ENCODE results near the gene DYNC1LI2. TPM values are rescaled to one million over a fixed set of nuclear protein-coding genes. Genes with fewer than 3 reads are reported as not detected.

DYNC1LI2 gene
- total and polyA plus RNA-seq, 2 of the 8 experiments (the other 6 are each of a cell fraction or from before 2014, with no cell fraction given): 35.0 to 70.8 TPM

DNA sequence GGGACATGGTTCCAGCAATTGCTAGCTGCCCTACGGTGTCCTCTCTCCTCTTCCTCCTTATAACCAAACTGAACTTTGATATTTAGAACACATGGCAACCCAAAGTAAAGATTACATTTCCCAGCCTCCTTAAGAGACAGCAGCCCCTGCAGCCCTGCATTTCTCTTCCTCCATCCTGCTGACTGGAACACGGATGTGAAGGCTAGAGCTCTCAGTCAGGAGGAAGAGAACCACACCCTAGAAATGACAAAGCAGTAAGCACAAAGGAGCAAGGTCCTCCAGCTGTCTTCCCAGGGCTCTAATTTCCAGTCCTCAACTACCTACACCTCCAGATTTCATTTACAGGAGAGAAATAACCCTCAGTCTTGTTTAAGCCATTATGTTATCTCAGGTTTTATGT, 10.9 kb downstream of the DYNC1LI2 start:
- no peak overlapping the region for H2AK5ac ChIP-seq (ENCODE audit: low read depth, low read length)
- no peak overlapping the region for H3K23ac ChIP-seq (ENCODE audit: insufficient read length)
- H3K36me3 ChIP-seq (ENCODE audit: control insufficient read depth in 2 of 4, insufficient read depth in 4 of 4, low read length in 3 of 4): peaks cover 11 to 82% (median 52%) of the 10 kb centered on the region in 4 experiments
- H3K18ac ChIP-seq (ENCODE audit: extremely low read depth, low read length): no peak overlapping the region
- no peaks in the 10 kb centered on the region for H3K9me3 ChIP-seq (ENCODE audit: insufficient read depth in 2 of 2, low read depth in 1 of 2, low read length in 1 of 2)
- no peak overlapping the region for H2BK120ac ChIP-seq (replicated peaks; ENCODE audit: low read depth, low read length)
- H4K91ac ChIP-seq (replicated peaks; ENCODE audit: insufficient read length, low read length): no peak overlapping the region
- no peak for DNase-seq (ENCODE audit: low read depth in 1 of 2, low spot score in 2 of 2)
- 67% methylated on average over 2 of the region's 2 CpGs; no CpG with 5 or more reads in 1 of the 2 experiments for WGBS, 2 experiments (ENCODE audit: extremely low coverage in 1 of 2, insufficient coverage in 1 of 2, insufficient read length in 1 of 2, insufficient replicate concordance in 2 of 2, low coverage in 1 of 2, low lambda C conversion rate in 2 of 2, missing lambda C conversion rate in 1 of 2)
- no peak overlapping the region for H2BK20ac ChIP-seq (ENCODE audit: low read length)
- no peak overlapping the region for H3K4ac ChIP-seq (replicated peaks; ENCODE audit: insufficient read length, low read depth, low read length)
- POLR2A ChIA-PET (ENCODE audit: partially characterized antibody): interaction anchor here (1.0 to 6.6 kb wide), 5 partner anchors 10 to 72 kb away, joined by 3 to 57 read pairs (median 3); partner anchors contain the start of gene DYNC1LI2
- H4K20me1 ChIP-seq (replicated peaks in 1 of 2; ENCODE audit: control insufficient read depth in 1 of 2, insufficient read depth in 2 of 2, low read length in 2 of 2): peaks cover 6 to 16% of the 10 kb centered on the region in 2 experiments
- H2AFZ ChIP-seq (ENCODE audit: low read length): no peak overlapping the region
- no peak overlapping the region for H3K4me3 ChIP-seq (ENCODE audit: extremely low read depth in 1 of 4, insufficient read depth in 2 of 4, low read depth in 3 of 4, low read length in 4 of 4)
- H3K79me1 ChIP-seq (ENCODE audit: low read depth, low read length): peaks cover 8% of the 10 kb centered on the region
- no peak overlapping the region for H2BK15ac ChIP-seq (ENCODE audit: low read length)
- 0 out of 4 replicates have a peak overlapping the region, but pooled peaks of 1 of the 2 experiments have one; percentile 36 for H3K4me2 ChIP-seq (ENCODE audit: insufficient read depth in 1 of 2, low read depth in 2 of 2, low read length in 2 of 2)
- CTCF ChIA-PET (ENCODE audit: partially characterized antibody): interaction anchor here (0.6 to 11.3 kb wide), 21 partner anchors 8 to 167 kb away, joined by 3 to 170 read pairs (median 4); partner anchors contain the start of gene DYNC1LI2
- H2BK12ac ChIP-seq (ENCODE audit: low read depth, low read length): no peak overlapping the region
- no peak overlapping the region; a peak in 1 of 7 replicates for H3K9ac ChIP-seq (replicated peaks in 1 of 4; ENCODE audit: extremely low read depth in 1 of 4, low read depth in 3 of 4, low read length in 3 of 4)
- no peak overlapping the region for H4K5ac ChIP-seq (ENCODE audit: insufficient read length, low read depth, low read length)
- H3K56ac ChIP-seq (replicated peaks; ENCODE audit: insufficient read length, low read depth, low read length): no peak overlapping the region
- FAIRE-seq: no peak
- no peak overlapping the region for H4K8ac ChIP-seq (ENCODE audit: extremely low read depth, insufficient read depth, low read length)
- H3K23me2 ChIP-seq (ENCODE audit: low read depth, low read length): no peaks in the 10 kb centered on the region
- no peak overlapping the region for H2BK5ac ChIP-seq (ENCODE audit: low read depth, low read length)
- no peaks in the 10 kb centered on the region for H3K27me3 ChIP-seq (replicated peaks in 1 of 4; ENCODE audit: control insufficient read depth in 3 of 4, extremely low read depth in 1 of 4, insufficient read depth in 3 of 4, low read length in 3 of 4)
- H3K4me1 ChIP-seq (replicated peaks in 1 of 4; ENCODE audit: control insufficient read depth in 3 of 4, insufficient read depth in 4 of 4, low read length in 3 of 4): peaks cover 0 to 8% (median 5%) of the 10 kb centered on the region in 4 experiments; a peak in 3 of 7 replicates
- no peak overlapping the region for H3K27ac ChIP-seq (ENCODE audit: low read depth, low read length)
- H3K79me2 ChIP-seq (ENCODE audit: control insufficient read depth in 1 of 2, insufficient read depth in 2 of 2, low read length in 2 of 2): peaks cover 3 to 63% of the 10 kb centered on the region in 2 experiments; a peak in 2 of 4 replicates
- TF ChIP-seq, protein P1, sequence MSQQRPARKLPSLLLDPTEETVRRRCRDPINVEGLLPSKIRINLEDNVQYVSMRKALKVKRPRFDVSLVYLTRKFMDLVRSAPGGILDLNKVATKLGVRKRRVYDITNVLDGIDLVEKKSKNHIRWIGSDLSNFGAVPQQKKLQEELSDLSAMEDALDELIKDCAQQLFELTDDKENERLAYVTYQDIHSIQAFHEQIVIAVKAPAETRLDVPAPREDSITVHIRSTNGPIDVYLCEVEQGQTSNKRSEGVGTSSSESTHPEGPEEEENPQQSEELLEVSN (IDR thresholded peaks at IDR 0.05): no peak
- TF ChIP-seq TCF12 (IDR thresholded peaks at IDR 0.05; ENCODE audit: low read depth, low read length) (no peak), TBP (IDR thresholded peaks at IDR 0.05; ENCODE audit: low read depth, low read length) (no peak), CHD1 (IDR thresholded peaks at IDR 0.05; ENCODE audit: low read depth, low read length) (no peak), RNF2 (IDR thresholded peaks at IDR 0.05; ENCODE audit: borderline replicate concordance, low read depth, low read length, missing control alignments, poor library complexity, severe bottlenecking) (no peak), BRCA1 (IDR thresholded peaks at IDR 0.05; ENCODE audit: low read depth, low read length) (no peak), EZH2 (IDR thresholded peaks at IDR 0.05; ENCODE audit: low read depth, low read length, severe bottlenecking) (no peak), YY1 (IDR thresholded peaks at IDR 0.05; ENCODE audit: low read depth, low read length) (no peak), CBX8 (IDR thresholded peaks at IDR 0.05; ENCODE audit: borderline replicate concordance, low read depth, low read length) (no peak)
- H3K14ac ChIP-seq (ENCODE audit: insufficient read length): no peak overlapping the region
